K562 (cell line): ENCODE data around the gene VPS4B. TPM values are rescaled to one million over a fixed set of nuclear protein-coding genes. Genes with fewer than 3 reads are reported as not detected.

Experiments used
- ATAC-seq: fragments of 200-7000 bp; cut with Tn5 transposase; 3 replicates; pipeline ENCODE4 v1.9.1; 2020; ENCODE audit warnings: moderate library complexity
- BruUV-seq: library from RNA; stranded (reverse); fragments of 400-500 nt; replicated peaks from 2 replicates; lab custom pipeline; 2021; lab: Mats Ljungman, UMichigan
- CTCF ChIA-PET: fragments of 300-600 bp; formaldehyde crosslinking; extraction: SDS; loops from one replicate; lab custom pipeline; 2021; ENCODE audit warnings: low intra/inter-chr PET ratio; lab: Yijun Ruan, JAX
- POLR2A ChIA-PET: fragments of 300-600, 350-650 bp; sonication (Branson Sonifier 250); formaldehyde crosslinking; extraction: SDS; loops from one replicate; lab custom pipeline; 2021; ENCODE audit warnings: antibody characterized with exemption, inconsistent platforms; lab: Yijun Ruan, JAX
- DNase-seq, 4 experiments: peaks; one replicate each; pipeline versions ENCODE4 v3.0.0 to v3.0.0-alpha.2; 2011 to 2018; ENCODE audit warnings: low spot score in 3 of 4, mixed read lengths in 3 of 4; ENCODE audit errors: extremely low read depth in 1 of 4
- FAIRE-seq: peaks from 2 replicates; lab custom pipeline; 2011; peaks lifted over from hg19 to GRCh38; lab: Jason Lieb, UNC
- H2AFZ ChIP-seq: 2 replicates; pipeline ENCODE4 v1.6.0; 2011; ENCODE audit warnings: low read depth, low read length, control low read depth, inconsistent platforms
- H3K27ac ChIP-seq: fragments of 200-600 bp; 3 replicates; pipeline ENCODE4 v1.8.0; 2011; ENCODE audit warnings: low read depth, mild to moderate bottlenecking, control low read depth, inconsistent platforms, low read length, moderate library complexity, mixed read lengths; ENCODE audit errors: extremely low read depth
- H3K27me3 ChIP-seq, 2 experiments: fragments of 300-600 bp in 1 of 2; 2 replicates in 1 of 2; 3 replicates in 1 of 2; pipeline versions ENCODE4 v1.6.0 to v1.8.0; 2011; ENCODE audit warnings: inconsistent platforms in 2 of 2, low read length in 2 of 2, mild to moderate bottlenecking in 1 of 2, mixed read lengths in 1 of 2, moderate library complexity in 1 of 2; ENCODE audit not compliant: control insufficient read depth in 2 of 2, insufficient read depth in 2 of 2
- H3K36me3 ChIP-seq: fragments of 300-600 bp; 3 replicates; pipeline ENCODE4 v1.8.0; 2011; ENCODE audit warnings: mild to moderate bottlenecking, low read length, inconsistent platforms; ENCODE audit not compliant: control insufficient read depth, insufficient read depth
- H3K4me1 ChIP-seq, 2 experiments: fragments of 200-600 bp in 1 of 2; replicated peaks in 1 of 2; 2 replicates in 1 of 2; 3 replicates in 1 of 2; pipeline versions ENCODE4 v1.5.1 to v1.8.0; 2011; ENCODE audit warnings: inconsistent platforms in 2 of 2, low read length in 2 of 2, mild to moderate bottlenecking in 1 of 2, mixed read lengths in 1 of 2, moderate library complexity in 1 of 2; ENCODE audit not compliant: control insufficient read depth in 2 of 2, insufficient read depth in 2 of 2
- H3K4me2 ChIP-seq: 2 replicates; pipeline ENCODE4 v1.6.1; 2011; ENCODE audit warnings: low read length, control low read depth, inconsistent platforms, mixed read lengths; ENCODE audit not compliant: insufficient read depth
- H3K4me3 ChIP-seq: fragments of 200-600 bp; sonication (generic), shearing (Covaris generic); 2 replicates; pipeline ENCODE4 v1.5.1; 2016; ENCODE audit warnings: control low read depth, inconsistent platforms
- H3K79me2 ChIP-seq: fragments of 200-600 bp; 3 replicates; pipeline ENCODE4 v1.8.0; 2011; ENCODE audit warnings: low read length, inconsistent platforms; ENCODE audit not compliant: control insufficient read depth, insufficient read depth
- H3K9ac ChIP-seq, 2 experiments: 2 replicates each; pipeline versions ENCODE4 v1.6.0 to v1.6.1; 2011; ENCODE audit warnings: low read depth in 2 of 2, low read length in 2 of 2, control low read depth in 1 of 2, inconsistent platforms in 1 of 2, mild to moderate bottlenecking in 1 of 2, mixed read lengths in 1 of 2; ENCODE audit not compliant: insufficient read depth in 1 of 2
- H3K9me1 ChIP-seq: one replicate; pipeline ENCODE4 v1.6.0; 2011; ENCODE audit warnings: inconsistent platforms, mild to moderate bottlenecking, low read length, moderate library complexity; ENCODE audit not compliant: control insufficient read depth, insufficient read depth
- H3K9me3 ChIP-seq: replicated peaks from 2 replicates; pipeline ENCODE4 v1.5.1; 2011; ENCODE audit warnings: low read depth, low read length, inconsistent platforms; ENCODE audit not compliant: control insufficient read depth, insufficient read depth
- H4K20me1 ChIP-seq: replicated peaks from 2 replicates; pipeline ENCODE4 v1.6.1; 2011; ENCODE audit warnings: low read length, inconsistent platforms, mixed read lengths; ENCODE audit not compliant: control insufficient read depth, insufficient read depth
- DACH1 ChIP-seq: fragments of 450-650 bp; IDR thresholded peaks from 2 replicates; pipeline ENCODE4 v1.6.1; 2018; ENCODE audit not compliant: partially characterized antibody
- FOXO4 ChIP-seq: fragments of 450-650 bp; formaldehyde crosslinking; IDR thresholded peaks from 2 replicates; pipeline ENCODE4 v1.4.0; 2020; ENCODE audit warnings: mild to moderate bottlenecking, moderate library complexity
- HBP1 ChIP-seq: fragments of 450-650 bp; formaldehyde crosslinking; IDR thresholded peaks from 2 replicates; pipeline ENCODE4 v1.4.0; 2022; ENCODE audit warnings: missing genetic modification characterization
- MAFF ChIP-seq: IDR thresholded peaks from 2 replicates; pipeline ENCODE4 v1.6.1; 2012; ENCODE audit warnings: low read length, improper control_type of control experiment
- ZNF395 ChIP-seq: fragments of 200-800 bp; sonication (Bioruptor generic); IDR thresholded peaks from 2 replicates; pipeline ENCODE4 v1.6.1; 2017; ENCODE audit warnings: missing genetic modification characterization, missing compliant biosample characterization
- WGBS: fragments of 100-300 bp; shearing (Covaris generic); methylation state at CpG from one replicate; pipeline ENCODE4 v1.1.6; 2016; ENCODE audit warnings: low coverage, mixed read lengths; ENCODE audit not compliant: insufficient coverage; ENCODE audit errors: missing lambda C conversion rate; 5-methylcytosine and 5-hydroxymethylcytosine counted together
- in situ Hi-C: fragments of 300-500 bp; cut with MboI; formaldehyde crosslinking; loops from 4 replicates; pipeline ENCODE4 v1.15.0; 2018; ENCODE audit warnings: inconsistent platforms, mixed read lengths
- intact Hi-C: fragments of 100-400 bp; cut with micrococcal nuclease; formaldehyde crosslinking; loops from 2 replicates; pipeline ENCODE4 v1.14.2; 2022
- polyA plus RNA-seq, 8 experiments: library from polyadenylated mRNA; depleted of rRNA in 4 of 8; stranded (reverse) in 5 of 8; unstranded in 3 of 8; fragments of >200 nt; fragmentation: Nextera tagmentation in 2 of 8; fragmentation: Illumina TruSeq in 1 of 8; extraction: Ambion mirVana in 2 of 8; extraction: Trizol in 1 of 8; gene quantifications; 2 replicates each; pipeline versions ENCODE4 v1.2.1 to v1.2.3, GENCODE V29; 2011 to 2014; ENCODE audit warnings: inconsistent platforms in 1 of 8, missing spikeins in 1 of 8
- total RNA-seq, 7 experiments: library from RNA; depleted of rRNA in 6 of 7; stranded (reverse); fragments of >200 nt in 6 of 7; fragmentation: Illumina TruSeq in 2 of 7; extraction: Trizol in 2 of 7; gene quantifications; 2 replicates each; pipeline versions ENCODE4 v1.2.1 to v1.2.3, GENCODE V29; 2011 to 2021; ENCODE audit warnings: low replicate concordance in 1 of 7

VPS4B gene
- total and polyA plus RNA-seq, 9 of the 15 experiments (the other 6 are each of a cell fraction or from before 2014, with no cell fraction given), result 7.3 to 16.4 (median 10.4) TPM

GRCh38 chr18:63397349-63397748 is 24.9 kb downstream of the VPS4B start:
- in situ Hi-C loops, result no loop called here
- 93% methylated on average over 1 of the region's 1 CpG for WGBS

More at GRCh38 chr18:63397349-63397748, 24.9 kb downstream of the VPS4B start:
- Histone ChIP-seq H3K36me3 (peaks cover 43% of the 10 kb centered on the region; the same call in 2 of the 3 replicates), H3K9me3 (no peaks in the 10 kb centered on the region), H3K27me3 (no peaks in the 10 kb centered on the region), H3K4me1 (no peaks in the 10 kb centered on the region), H3K9me1 (no peaks in the 10 kb centered on the region), H3K4me2 (no peak overlapping the region), H3K27ac (no peak overlapping the region), H4K20me1 (no peaks in the 10 kb centered on the region), H3K9ac (no peak overlapping the region), H3K79me2 (no peaks in the 10 kb centered on the region), H3K4me3 (no peak overlapping the region), H2AFZ (no peak overlapping the region)
- no peak for DNase-seq
- TF ChIP-seq FOXO4 (CRISPR knock-in tag), result no peak
- TF ChIP-seq ZNF395 (CRISPR knock-in tag), result no peak
- TF ChIP-seq DACH1, result no peak
- no peak for TF ChIP-seq MAFF
- TF ChIP-seq HBP1 (CRISPR knock-in tag), result no peak
- no TSS peak for BruUV-seq
- POLR2A ChIA-PET, result interaction anchor here (0.6 kb wide), 1 partner anchor 48 kb away, joined by 3 read pairs; no protein-coding TSS in a partner anchor
- intact Hi-C loops, result no loop called here
- CTCF ChIA-PET, result no interaction called here
- no peak for ATAC-seq
- no peak for FAIRE-seq
